Measurements from ENCODE around the gene BASP1.

DNA sequence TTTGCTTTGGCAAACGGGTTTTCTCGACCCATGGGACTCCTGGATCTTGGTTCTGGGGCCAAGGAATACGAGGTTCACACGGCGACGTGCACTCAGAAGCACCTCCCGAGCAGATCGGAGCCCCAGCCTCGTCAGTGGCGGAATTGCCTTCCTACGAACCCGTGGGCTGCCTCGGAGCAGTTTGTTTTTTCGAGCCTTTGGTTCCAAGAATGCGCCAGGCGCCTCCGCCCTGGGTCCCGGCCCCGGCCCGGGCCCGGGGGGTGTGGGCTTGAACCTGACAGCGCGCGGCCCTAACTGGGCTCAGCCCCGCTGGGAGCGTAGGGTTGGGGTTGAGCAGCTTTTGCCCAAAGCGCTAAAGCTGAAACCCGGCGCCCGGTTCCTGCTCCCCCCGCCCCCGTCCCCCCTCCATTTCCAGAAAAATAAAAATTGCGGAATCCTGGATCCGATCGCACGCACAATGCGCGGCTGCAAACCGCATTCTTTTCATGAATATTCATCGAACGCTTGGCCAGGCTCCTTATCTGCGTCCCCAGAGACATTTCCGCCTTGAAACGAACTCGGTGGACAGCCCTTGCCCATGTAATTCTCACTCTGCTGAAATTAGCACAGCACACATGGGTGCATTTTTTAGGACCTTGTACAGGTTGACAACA lies 1.0 kb downstream of the BASP1 start:
- no peak; the same call in 1 of the 2 replicates for TF ChIP-seq POLR2AphosphoS5 (IDR thresholded peaks at IDR 0.05; ENCODE audit: borderline replicate concordance, low read depth, low read length)
- no peak for TF ChIP-seq EZH2 (IDR thresholded peaks at IDR 0.05)
- no peak for TF ChIP-seq FOXP2 (optimal IDR thresholded peaks at IDR 0.05; ENCODE audit: control extremely low read depth, extremely low read length, insufficient read depth)
